Activated T-cell treated with anti-CD3 and anti-CD28 coated beads, Interleukin-2, amount 50 U/mL, for 4 hours (primary cell): Measurements from ENCODE around the gene KIAA1191. TPM values are rescaled to one million over a fixed set of nuclear protein-coding genes. Genes with fewer than 3 reads are reported as not detected.

Experiments used
- ATAC-seq, 2 donors: fragments of 200-7000 bp; cut with Tn5 transposase; one replicate each; pipeline ENCODE4 v1.10.0; 2021
- DNase-seq: peaks from one replicate; pipeline ENCODE4 v3.0.0-alpha.2; 2020
- H3K27me3 Mint-ChIP-seq: one replicate; pipeline ENCODE4 v1.8.0; 2021; ENCODE audit warnings: low read depth, mixed read lengths
- H3K36me3 Mint-ChIP-seq: one replicate; pipeline ENCODE4 v1.8.0; 2022; ENCODE audit warnings: mixed read lengths; ENCODE audit not compliant: insufficient read depth
- H3K4me1 Mint-ChIP-seq: one replicate; pipeline ENCODE4 v1.8.0; 2021; ENCODE audit warnings: low read depth, mixed read lengths
- H3K4me3 Mint-ChIP-seq: one replicate; pipeline ENCODE4 v1.8.0; 2021; ENCODE audit warnings: mild to moderate bottlenecking, moderate library complexity, mixed read lengths
- H3K9me3 Mint-ChIP-seq: one replicate; pipeline ENCODE4 v1.8.0; 2021; ENCODE audit warnings: mixed read lengths
- total RNA-seq, 3 donors: library from RNA; stranded (reverse); gene quantifications; one replicate each; pipeline ENCODE4 v1.2.1, GENCODE V29; 2021

Gene KIAA1191
- total RNA-seq, 3 donors from 2014 or later, result 33.0 to 36.2 (median 34.1) TPM

DNA sequence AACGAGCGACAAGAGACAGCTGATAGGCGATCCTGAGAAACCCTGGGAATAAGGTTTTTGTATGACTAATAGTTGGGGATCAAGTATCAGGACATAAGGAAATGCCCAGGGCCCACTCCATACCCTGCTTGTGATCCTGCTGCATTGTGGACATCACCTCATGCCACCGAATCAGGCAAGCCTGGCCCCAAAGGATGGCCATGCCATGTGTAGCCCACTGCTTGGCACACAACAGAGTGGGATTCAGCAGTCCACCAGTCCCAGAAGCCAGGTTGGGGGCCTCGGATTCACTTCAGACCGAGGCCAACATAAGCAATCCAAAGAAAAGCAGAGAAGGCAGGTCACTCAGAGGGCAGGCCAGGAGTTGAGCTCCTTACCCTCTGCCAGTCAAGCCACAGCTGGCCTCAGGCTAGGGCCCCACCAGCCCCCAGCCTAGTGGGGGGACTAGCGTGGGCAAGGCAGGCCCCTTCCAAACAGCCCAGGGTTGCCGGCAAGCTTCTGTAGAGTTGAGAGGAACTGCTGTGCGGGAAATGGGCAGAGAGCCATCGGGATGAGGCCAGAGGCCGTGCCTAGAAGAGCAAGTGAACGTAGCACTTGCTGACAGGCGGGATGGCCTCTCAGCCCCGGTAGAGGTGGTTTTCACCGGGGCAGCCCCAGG lies 21.8 kb upstream of the KIAA1191 start:
- ATAC-seq (no peak), DNase-seq (no peak)
- Mint-ChIP-seq H3K36me3 (peaks cover 53% of the 10 kb centered on the region), H3K4me1 (peaks cover 30% of the 10 kb centered on the region), H3K9me3 (no peaks in the 10 kb centered on the region), H3K27me3 (no peaks in the 10 kb centered on the region), H3K4me3 (no peak overlapping the region)

DNA sequence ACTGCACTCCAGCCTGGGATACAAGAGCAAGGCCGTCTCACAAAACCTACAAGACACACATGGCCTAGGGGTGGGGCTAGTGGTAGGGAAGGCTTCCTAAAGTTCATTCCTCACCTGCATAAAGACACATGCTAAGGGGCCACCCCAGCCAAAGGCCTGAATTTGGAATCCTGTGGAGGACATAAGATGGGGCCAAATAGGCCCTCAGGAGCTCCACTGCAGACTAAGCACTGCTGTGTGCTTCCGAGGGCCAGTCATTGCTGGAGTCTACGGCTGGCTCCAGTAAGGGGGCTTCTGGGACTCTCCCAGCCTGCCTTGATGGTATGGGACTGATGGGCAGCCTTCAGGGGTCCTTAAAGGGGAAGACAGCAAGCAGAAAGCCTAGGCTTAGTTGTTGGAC lies 21.2 kb upstream of the KIAA1191 start:
- Mint-ChIP-seq H3K9me3 (no peaks in the 10 kb centered on the region), H3K4me1 (peaks cover 27% of the 10 kb centered on the region), H3K36me3 (peaks cover 53% of the 10 kb centered on the region), H3K27me3 (no peaks in the 10 kb centered on the region), H3K4me3 (no peak overlapping the region)
- no peak for DNase-seq
- no peak for ATAC-seq

DNA sequence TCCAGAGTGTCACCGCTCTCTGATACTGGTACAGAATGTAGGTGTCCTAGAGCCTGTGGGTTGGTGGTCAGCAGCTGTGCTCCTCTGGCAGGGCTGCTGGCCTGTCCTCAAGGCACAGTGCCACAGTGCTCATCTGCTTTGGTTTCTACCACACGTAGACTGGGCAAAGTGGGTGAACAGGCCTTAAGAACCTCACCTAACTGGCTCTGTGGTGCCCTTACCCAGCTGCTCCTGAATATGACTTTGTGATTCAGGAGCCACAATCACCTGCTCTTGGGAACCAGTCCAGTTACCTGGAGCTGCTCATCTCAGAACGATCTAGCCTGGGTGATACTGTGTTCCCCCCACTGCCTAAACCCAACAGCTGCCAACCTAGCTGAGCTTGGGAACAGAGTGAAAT lies 20.4 kb upstream of the KIAA1191 start:
- Mint-ChIP-seq H3K36me3 (peaks cover 48% of the 10 kb centered on the region), H3K4me1 (peaks cover 21% of the 10 kb centered on the region), H3K27me3 (no peaks in the 10 kb centered on the region), H3K9me3 (no peaks in the 10 kb centered on the region), H3K4me3 (no peak overlapping the region)
- DNase-seq (no peak), ATAC-seq (no peak)

DNA sequence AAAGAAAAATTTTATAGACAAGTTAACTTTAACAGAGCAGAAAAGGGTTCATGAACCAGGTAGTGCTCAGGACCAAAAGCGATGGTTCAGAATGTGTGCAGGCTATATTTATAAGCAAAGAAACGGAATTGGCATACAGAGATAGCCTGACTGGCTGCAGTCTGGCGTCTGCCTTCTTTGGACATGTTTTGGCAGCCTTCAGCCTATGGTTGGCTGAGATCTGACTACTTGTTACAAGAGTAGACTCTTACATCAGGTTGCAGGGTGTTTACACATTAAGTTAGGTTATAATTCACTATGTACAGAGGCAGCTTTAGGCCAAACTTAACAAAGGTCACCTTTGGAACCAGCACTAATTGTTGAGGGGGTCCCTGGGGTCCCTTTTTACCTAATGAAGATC lies 19.9 kb upstream of the KIAA1191 start:
- no peaks in the 10 kb centered on the region for H3K27me3 Mint-ChIP-seq
- no peak for ATAC-seq
- H3K9me3 Mint-ChIP-seq, result no peaks in the 10 kb centered on the region
- peaks cover 43% of the 10 kb centered on the region for H3K36me3 Mint-ChIP-seq
- H3K4me3 Mint-ChIP-seq, result no peak overlapping the region
- DNase-seq, result no peak
- H3K4me1 Mint-ChIP-seq, result peaks cover 16% of the 10 kb centered on the region

DNA sequence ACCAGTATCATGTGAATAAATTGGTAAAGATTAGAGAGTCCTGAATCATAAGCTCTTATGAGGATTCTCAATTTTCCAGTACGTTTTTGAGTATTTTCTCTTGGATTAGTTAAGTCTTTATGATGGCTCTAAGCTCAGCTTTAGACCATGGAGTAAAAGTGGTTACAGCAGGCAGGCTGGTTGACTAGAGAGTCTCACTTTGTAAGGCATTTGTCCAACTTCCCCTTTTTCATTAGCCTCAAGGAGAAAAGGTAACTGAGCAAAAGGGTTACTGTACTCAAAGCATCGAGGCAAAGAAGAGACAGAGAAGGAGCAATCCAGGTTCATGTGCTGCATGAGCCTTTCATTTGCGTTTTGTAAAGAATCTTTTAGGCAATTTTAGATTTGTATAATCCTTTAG lies 18.3 kb upstream of the KIAA1191 start:
- peaks cover 2% of the 10 kb centered on the region for H3K4me1 Mint-ChIP-seq
- H3K4me3 Mint-ChIP-seq, result no peak overlapping the region
- peaks cover 36% of the 10 kb centered on the region for H3K36me3 Mint-ChIP-seq
- no peaks in the 10 kb centered on the region for H3K27me3 Mint-ChIP-seq
- no peak for DNase-seq
- no peak for ATAC-seq
- H3K9me3 Mint-ChIP-seq, result no peaks in the 10 kb centered on the region

DNA sequence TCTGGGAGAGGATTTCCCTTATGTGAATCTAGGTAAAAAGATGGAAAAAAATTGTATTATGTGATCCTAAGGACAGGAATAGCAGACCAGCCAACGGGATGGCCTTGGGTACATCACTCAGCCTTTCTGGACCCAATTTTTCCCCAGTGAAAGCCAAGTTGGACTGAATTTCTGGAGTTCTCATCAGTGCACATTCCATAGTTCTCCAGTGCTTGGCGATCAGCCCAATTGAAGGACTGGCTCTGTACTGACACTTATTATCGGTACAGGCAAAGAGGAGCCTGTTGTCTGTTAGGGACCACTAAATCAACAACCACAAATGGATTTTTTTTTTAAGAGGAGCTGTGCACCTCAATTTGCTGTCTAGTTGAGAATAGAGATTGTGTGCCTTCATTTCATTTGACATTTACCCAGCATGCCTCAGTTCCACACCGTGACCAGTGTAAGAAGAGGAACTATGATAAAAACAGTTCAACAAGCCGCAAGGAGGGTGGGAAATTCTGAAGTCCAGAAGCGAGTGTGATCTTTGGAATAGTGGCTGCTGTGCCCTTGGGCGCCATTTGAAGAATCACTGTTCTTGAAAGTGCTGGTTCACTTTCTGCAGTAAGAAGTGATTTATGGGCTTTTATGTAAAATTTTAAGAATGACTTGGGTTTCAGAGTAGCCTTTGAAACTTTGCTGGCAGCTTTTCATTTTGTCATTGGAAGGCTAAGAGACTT lies 11.7 kb upstream of the KIAA1191 start:
- no peaks in the 10 kb centered on the region for H3K27me3 Mint-ChIP-seq

DNA sequence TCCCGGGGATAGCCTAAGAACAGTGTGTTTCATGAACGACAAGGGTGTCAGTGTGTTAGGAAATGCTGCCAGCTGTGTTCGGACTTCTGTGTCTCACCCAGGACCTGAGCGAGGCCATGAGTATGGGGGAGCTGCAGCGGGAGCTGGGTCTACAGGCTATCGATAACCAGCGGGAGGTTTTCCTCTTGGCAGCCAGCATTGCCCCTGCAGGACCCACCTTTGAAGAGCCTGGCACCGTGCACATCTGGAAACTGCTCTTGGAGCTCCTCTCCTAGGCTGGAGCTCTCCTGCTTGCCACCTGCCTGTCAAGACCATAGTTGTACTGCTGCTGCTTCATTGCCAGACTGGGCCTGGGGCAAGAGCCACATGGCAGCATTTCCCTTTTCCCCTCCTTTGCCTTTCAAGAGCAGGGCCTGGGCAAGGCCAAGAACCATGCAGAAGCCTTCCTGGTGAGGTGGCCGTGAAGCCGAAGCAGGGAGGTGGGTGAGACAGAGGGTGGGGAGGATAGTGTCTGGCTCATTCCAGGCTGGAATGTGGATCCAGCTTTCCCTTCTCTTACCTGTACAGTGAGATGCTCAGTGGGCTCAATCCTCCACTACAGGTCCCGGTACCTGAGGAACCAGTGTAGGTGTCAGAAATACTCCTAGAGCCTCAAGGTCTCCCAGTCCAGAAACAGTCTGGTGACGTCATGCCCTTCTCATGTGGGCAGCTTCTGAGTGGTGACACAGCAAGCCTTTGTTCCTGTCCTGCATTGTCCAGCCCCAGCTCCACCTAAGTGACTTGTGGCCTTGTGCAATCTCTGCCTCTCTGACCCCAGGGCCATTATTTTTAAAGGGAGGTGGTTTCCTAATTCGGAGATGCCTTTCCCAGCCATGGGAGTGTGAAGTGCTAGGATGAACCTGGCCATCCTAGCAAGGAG lies 10.3 kb upstream of the KIAA1191 start:
- DNase-seq, result no peak
- Mint-ChIP-seq H3K27me3 (no peaks in the 10 kb centered on the region), H3K4me3 (no peak overlapping the region), H3K36me3 (peaks cover 23% of the 10 kb centered on the region), H3K9me3 (no peaks in the 10 kb centered on the region), H3K4me1 (peaks cover 4% of the 10 kb centered on the region)
- ATAC-seq, result no peak

More for the DNA sequence above, 11.7 kb upstream of the KIAA1191 start:
- Mint-ChIP-seq H3K36me3 (peaks cover 14% of the 10 kb centered on the region), H3K9me3 (no peaks in the 10 kb centered on the region), H3K4me3 (no peak overlapping the region), H3K4me1 (no peaks in the 10 kb centered on the region)
- no peak for ATAC-seq
- DNase-seq, result no peak

DNA sequence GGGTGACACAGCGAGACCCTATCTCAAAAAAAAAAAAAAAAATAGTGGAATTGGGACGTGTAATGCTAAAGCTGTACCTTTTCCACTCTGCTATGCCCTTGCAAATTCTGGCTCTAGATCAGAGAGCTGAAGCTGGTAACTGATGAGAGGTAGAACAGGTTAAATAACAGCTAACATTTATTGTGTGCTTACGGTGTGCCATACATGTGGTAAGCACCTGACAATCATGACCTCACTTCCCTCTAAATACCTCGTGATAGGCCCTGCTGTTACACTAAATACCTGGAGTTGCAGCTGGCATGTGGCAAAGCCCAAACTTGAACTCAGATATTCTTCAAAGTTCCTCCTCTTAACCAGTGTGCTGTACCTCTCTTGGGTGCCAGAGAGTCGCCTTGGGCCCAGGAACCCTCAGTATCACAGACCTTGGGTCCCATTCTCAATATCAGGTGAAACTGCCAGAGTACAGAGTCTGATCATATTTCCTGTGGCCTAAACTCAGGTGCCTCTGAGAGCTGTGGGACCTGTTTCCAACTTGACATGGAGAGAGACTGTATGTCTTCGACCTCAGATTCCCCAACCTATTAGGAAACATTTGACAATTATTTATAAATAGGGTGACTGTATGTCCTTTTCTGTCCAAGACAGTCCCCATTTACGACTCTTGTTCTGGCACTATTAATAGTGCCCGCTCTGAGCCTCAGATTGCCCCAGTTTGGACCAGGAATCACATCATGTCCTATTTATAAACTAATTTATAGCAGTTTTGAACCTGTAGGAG lies 8.6 kb upstream of the KIAA1191 start:
- no peaks in the 10 kb centered on the region for H3K27me3 Mint-ChIP-seq
- ATAC-seq (no peak), DNase-seq (no peak)
- H3K4me3 Mint-ChIP-seq, result no peak overlapping the region
- H3K36me3 Mint-ChIP-seq, result peaks cover 21% of the 10 kb centered on the region
- peaks cover 8% of the 10 kb centered on the region for H3K4me1 Mint-ChIP-seq
- H3K9me3 Mint-ChIP-seq, result no peaks in the 10 kb centered on the region

DNA sequence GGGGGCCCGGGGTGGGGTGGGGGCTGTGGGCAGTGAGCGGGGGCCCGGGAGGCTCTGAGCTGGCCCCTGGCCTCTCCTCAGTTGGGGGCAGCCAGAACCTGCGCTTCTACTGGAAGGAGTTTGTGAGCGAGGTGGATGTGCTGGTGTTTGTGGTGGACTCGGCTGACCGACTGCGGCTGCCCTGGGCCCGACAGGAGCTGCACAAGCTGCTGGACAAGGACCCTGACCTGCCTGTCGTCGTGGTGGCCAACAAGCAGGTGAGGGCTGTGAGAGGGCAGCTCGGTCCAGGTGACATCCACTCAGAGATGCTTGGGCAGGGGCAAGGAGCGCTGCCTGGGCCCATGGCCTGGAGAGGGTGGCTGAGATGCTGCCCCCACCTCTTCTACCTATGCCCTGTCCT lies 7.2 kb upstream of the KIAA1191 start:
- no peak for DNase-seq
- H3K9me3 Mint-ChIP-seq, result no peaks in the 10 kb centered on the region
- ATAC-seq, result no peak
- H3K27me3 Mint-ChIP-seq, result no peaks in the 10 kb centered on the region
- peaks cover 10% of the 10 kb centered on the region for H3K4me1 Mint-ChIP-seq
- H3K4me3 Mint-ChIP-seq, result no peak overlapping the region
- H3K36me3 Mint-ChIP-seq, result peaks cover 21% of the 10 kb centered on the region

DNA sequence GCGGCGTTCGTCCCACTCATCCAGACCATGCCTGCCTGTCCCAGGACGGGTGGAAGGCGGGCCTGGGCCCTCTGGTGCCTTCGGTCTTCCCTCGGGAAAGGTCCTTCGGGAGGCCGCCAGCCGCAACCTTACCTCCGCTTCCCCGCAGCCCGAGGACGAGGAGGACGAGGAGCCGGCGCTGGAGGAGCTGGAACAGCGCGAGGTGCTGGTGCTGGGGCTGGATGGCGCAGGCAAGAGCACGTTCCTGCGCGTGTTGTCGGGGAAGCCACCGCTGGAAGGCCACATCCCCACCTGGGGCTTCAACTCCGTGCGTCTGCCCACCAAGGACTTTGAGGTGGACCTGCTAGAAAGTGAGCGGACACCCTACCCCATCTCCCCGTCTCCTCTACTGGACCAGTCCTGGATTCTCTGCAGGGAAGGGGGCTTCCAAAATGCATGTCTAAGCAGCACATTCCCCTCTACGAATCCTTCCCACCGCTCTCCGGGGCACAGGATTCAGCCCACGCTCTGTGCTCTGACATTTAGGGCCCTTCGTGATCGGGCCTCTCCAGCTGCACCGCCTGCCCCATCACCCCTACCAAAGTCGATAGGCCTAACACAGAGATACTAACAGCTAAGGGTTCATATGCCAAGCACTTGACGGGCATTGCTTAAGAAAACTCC lies 4.8 kb upstream of the KIAA1191 start:
- DNase-seq, result no peak
- Mint-ChIP-seq H3K36me3 (peaks cover 18% of the 10 kb centered on the region), H3K4me3 (peak overlapping the region; percentile 81), H3K9me3 (no peaks in the 10 kb centered on the region), H3K4me1 (peaks cover 19% of the 10 kb centered on the region), H3K27me3 (no peaks in the 10 kb centered on the region)
- ATAC-seq, result no peak

DNA sequence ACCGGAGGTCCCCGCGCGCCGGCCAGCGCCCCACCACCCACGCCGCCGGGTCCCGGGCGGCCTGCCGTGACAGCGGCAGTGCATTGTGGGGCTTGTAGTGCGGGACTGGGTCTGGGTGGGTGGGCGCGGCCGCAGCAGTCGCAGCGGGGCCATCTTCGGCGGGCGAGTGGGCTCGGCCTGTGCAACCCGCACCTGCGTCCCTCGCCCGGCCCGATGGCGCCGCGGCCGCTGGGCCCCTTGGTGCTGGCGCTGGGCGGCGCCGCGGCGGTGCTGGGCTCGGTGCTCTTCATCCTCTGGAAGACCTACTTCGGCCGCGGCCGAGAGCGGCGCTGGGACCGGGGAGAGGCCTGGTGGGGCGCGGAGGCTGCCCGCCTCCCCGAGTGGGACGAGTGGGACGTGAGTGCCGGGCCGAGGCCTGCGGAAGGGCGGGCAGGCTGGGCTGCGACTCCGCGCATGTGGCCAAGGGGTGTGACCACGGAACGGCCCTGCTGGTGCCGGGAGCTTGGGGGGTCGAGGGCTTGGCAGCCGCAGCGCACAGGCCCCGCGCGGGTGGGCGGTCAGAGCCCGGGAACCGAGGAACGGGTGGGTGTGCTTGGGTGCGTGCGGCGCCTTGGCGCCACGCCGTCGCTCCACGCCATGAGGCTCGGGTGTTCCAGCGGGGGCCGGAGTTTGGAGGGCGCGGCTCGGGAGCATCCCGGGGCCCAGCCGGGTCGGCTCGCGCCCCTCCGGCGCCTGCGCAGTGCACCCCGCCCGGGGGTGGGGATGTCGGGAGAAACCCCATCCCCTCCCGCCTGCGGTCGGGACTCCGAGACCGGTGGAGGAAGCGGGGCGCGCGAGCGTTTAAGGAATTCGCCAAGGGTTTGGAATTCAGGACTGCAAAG lies 4.0 kb upstream of the KIAA1191 start, which contains the start of gene ARL10:
Gene ARL10, plus strand, starts transcription at position 137 of the 881 bp plus-strand sequence. Its CDS starts 77 bp downstream, at position 214.
- Mint-ChIP-seq H3K4me3 (peak within 1 kb of the TSS; percentile 81), H3K36me3 (peaks cover 16% of the 10 kb centered on the region), H3K27me3 (no peaks in the 10 kb centered on the region)

DNA sequence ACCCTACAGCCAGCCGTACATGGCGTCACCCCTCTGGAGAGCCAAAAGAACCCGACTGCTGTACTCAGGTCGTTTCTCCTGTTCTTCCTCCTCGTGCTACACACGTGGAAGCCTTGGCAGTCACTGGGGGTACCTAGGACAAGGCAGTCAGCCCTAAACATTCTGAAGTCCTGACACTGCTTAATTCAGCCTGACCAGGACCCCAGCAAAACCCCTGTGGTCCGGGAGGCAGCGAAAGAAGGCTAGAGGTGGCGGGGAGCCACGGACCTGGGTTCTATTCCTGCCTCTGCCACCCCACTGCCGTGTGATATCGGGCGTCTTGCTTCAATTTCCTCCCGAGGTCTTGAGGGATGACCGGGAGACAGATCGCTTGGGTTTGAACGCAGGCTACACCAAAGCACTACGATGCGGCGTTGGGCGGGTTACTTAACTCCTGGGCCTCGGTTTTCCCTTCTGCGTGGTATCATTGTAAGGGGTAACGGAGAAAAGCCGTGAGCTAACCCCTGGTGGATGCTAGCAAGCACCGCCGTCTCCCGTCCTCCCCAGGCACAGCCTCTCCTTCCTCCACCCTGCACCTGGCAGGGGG lies 3.3 kb upstream of the KIAA1191 start:
- peaks cover 16% of the 10 kb centered on the region for H3K36me3 Mint-ChIP-seq
- no peak for DNase-seq
- H3K4me1 Mint-ChIP-seq, result peaks cover 19% of the 10 kb centered on the region
- peak overlapping the region; percentile 76 for H3K4me3 Mint-ChIP-seq
- ATAC-seq, result no peak
- no peaks in the 10 kb centered on the region for H3K27me3 Mint-ChIP-seq
- H3K9me3 Mint-ChIP-seq, result no peaks in the 10 kb centered on the region

More for the DNA sequence above, 4.0 kb upstream of the KIAA1191 start, which contains the start of gene ARL10:
- ATAC-seq (peak; percentile 58 to 61), DNase-seq (peak; percentile 45)
- H3K4me1 Mint-ChIP-seq, result peaks cover 19% of the 10 kb centered on the region
- no peaks in the 10 kb centered on the region for H3K9me3 Mint-ChIP-seq
